K562 (cell line): ENCODE results near the gene TMEM135. TPM values are rescaled to one million over a fixed set of nuclear protein-coding genes. Genes with fewer than 3 reads are reported as not detected.

Experiments used
- ATAC-seq: fragments of 200-7000 bp; cut with Tn5 transposase; 3 replicates; pipeline ENCODE4 v1.9.1; 2020; ENCODE audit warnings: moderate library complexity
- BruUV-seq: library from RNA; stranded (reverse); fragments of 400-500 nt; replicated peaks from 2 replicates; lab custom pipeline; 2021; lab: Mats Ljungman, UMichigan
- CTCF ChIA-PET: fragments of 300-600 bp; formaldehyde crosslinking; extraction: SDS; loops from one replicate; lab custom pipeline; 2021; ENCODE audit warnings: low intra/inter-chr PET ratio; lab: Yijun Ruan, JAX
- POLR2A ChIA-PET: fragments of 300-600, 350-650 bp; sonication (Branson Sonifier 250); formaldehyde crosslinking; extraction: SDS; loops from one replicate; lab custom pipeline; 2021; ENCODE audit warnings: antibody characterized with exemption, inconsistent platforms; lab: Yijun Ruan, JAX
- DNase-seq, 4 experiments: peaks; one replicate each; pipeline versions ENCODE4 v3.0.0 to v3.0.0-alpha.2; 2011 to 2018; ENCODE audit warnings: low spot score in 3 of 4, mixed read lengths in 3 of 4; ENCODE audit errors: extremely low read depth in 1 of 4
- FAIRE-seq: peaks from 2 replicates; lab custom pipeline; 2011; peaks lifted over from hg19 to GRCh38; lab: Jason Lieb, UNC
- H2AFZ ChIP-seq: 2 replicates; pipeline ENCODE4 v1.6.0; 2011; ENCODE audit warnings: low read depth, low read length, control low read depth, inconsistent platforms
- H3K27ac ChIP-seq: fragments of 200-600 bp; 3 replicates; pipeline ENCODE4 v1.8.0; 2011; ENCODE audit warnings: low read depth, mild to moderate bottlenecking, control low read depth, inconsistent platforms, low read length, moderate library complexity, mixed read lengths; ENCODE audit errors: extremely low read depth
- H3K27me3 ChIP-seq, 2 experiments: fragments of 300-600 bp in 1 of 2; 2 replicates in 1 of 2; 3 replicates in 1 of 2; pipeline versions ENCODE4 v1.6.0 to v1.8.0; 2011; ENCODE audit warnings: inconsistent platforms in 2 of 2, low read length in 2 of 2, mild to moderate bottlenecking in 1 of 2, mixed read lengths in 1 of 2, moderate library complexity in 1 of 2; ENCODE audit not compliant: control insufficient read depth in 2 of 2, insufficient read depth in 2 of 2
- H3K36me3 ChIP-seq: fragments of 300-600 bp; 3 replicates; pipeline ENCODE4 v1.8.0; 2011; ENCODE audit warnings: mild to moderate bottlenecking, low read length, inconsistent platforms; ENCODE audit not compliant: control insufficient read depth, insufficient read depth
- H3K4me1 ChIP-seq, 2 experiments: fragments of 200-600 bp in 1 of 2; replicated peaks in 1 of 2; 2 replicates in 1 of 2; 3 replicates in 1 of 2; pipeline versions ENCODE4 v1.5.1 to v1.8.0; 2011; ENCODE audit warnings: inconsistent platforms in 2 of 2, low read length in 2 of 2, mild to moderate bottlenecking in 1 of 2, mixed read lengths in 1 of 2, moderate library complexity in 1 of 2; ENCODE audit not compliant: control insufficient read depth in 2 of 2, insufficient read depth in 2 of 2
- H3K4me2 ChIP-seq: 2 replicates; pipeline ENCODE4 v1.6.1; 2011; ENCODE audit warnings: low read length, control low read depth, inconsistent platforms, mixed read lengths; ENCODE audit not compliant: insufficient read depth
- H3K4me3 ChIP-seq: fragments of 200-600 bp; sonication (generic), shearing (Covaris generic); 2 replicates; pipeline ENCODE4 v1.5.1; 2016; ENCODE audit warnings: control low read depth, inconsistent platforms
- H3K79me2 ChIP-seq: fragments of 200-600 bp; 3 replicates; pipeline ENCODE4 v1.8.0; 2011; ENCODE audit warnings: low read length, inconsistent platforms; ENCODE audit not compliant: control insufficient read depth, insufficient read depth
- H3K9ac ChIP-seq, 2 experiments: 2 replicates each; pipeline versions ENCODE4 v1.6.0 to v1.6.1; 2011; ENCODE audit warnings: low read depth in 2 of 2, low read length in 2 of 2, control low read depth in 1 of 2, inconsistent platforms in 1 of 2, mild to moderate bottlenecking in 1 of 2, mixed read lengths in 1 of 2; ENCODE audit not compliant: insufficient read depth in 1 of 2
- H3K9me1 ChIP-seq: one replicate; pipeline ENCODE4 v1.6.0; 2011; ENCODE audit warnings: inconsistent platforms, mild to moderate bottlenecking, low read length, moderate library complexity; ENCODE audit not compliant: control insufficient read depth, insufficient read depth
- H3K9me3 ChIP-seq: replicated peaks from 2 replicates; pipeline ENCODE4 v1.5.1; 2011; ENCODE audit warnings: low read depth, low read length, inconsistent platforms; ENCODE audit not compliant: control insufficient read depth, insufficient read depth
- H4K20me1 ChIP-seq: replicated peaks from 2 replicates; pipeline ENCODE4 v1.6.1; 2011; ENCODE audit warnings: low read length, inconsistent platforms, mixed read lengths; ENCODE audit not compliant: control insufficient read depth, insufficient read depth
- BCOR ChIP-seq: fragments of 450-650 bp; IDR thresholded peaks from 2 replicates; pipeline ENCODE4 v1.6.1; 2016
- BDP1 ChIP-seq: IDR thresholded peaks from 3 replicates; pipeline ENCODE4 v1.6.1; 2011; ENCODE audit not compliant: insufficient read length, insufficient read depth
- CBFA2T3 ChIP-seq: fragments of 450-650 bp; IDR thresholded peaks from 2 replicates; pipeline ENCODE4 v1.6.1; 2017
- DDX20 ChIP-seq: fragments of 450-650 bp; IDR thresholded peaks from 2 replicates; pipeline ENCODE4 v1.6.1; 2016; ENCODE audit warnings: missing genetic modification characterization, low read depth, mild to moderate bottlenecking, missing compliant biosample characterization, moderate library complexity
- FOXK2 ChIP-seq, 2 experiments: fragments of 450-650 bp; IDR thresholded peaks in 1 of 2; conservative IDR thresholded peaks in 1 of 2; 2 replicates each; pipeline ENCODE4 v1.6.1; 2016; ENCODE audit warnings: low read depth in 2 of 2, mild to moderate bottlenecking in 1 of 2
- GATAD2A ChIP-seq: fragments of 450-650 bp; IDR thresholded peaks from 2 replicates; pipeline ENCODE4 v1.6.1; 2017
- HDGF ChIP-seq: fragments of 450-650 bp; IDR thresholded peaks from 2 replicates; pipeline ENCODE4 v1.6.1; 2016
- HOXB6 ChIP-seq: fragments of 250-450 bp; sonication (Bioruptor Pico); IDR thresholded peaks from 2 replicates; pipeline ENCODE4 v1.5.1; 2022; ENCODE audit warnings: mild to moderate bottlenecking, borderline replicate concordance
- LARP7 ChIP-seq: fragments of 450-650 bp; IDR thresholded peaks from 2 replicates; pipeline ENCODE4 v1.6.1; 2016
- MBD2 ChIP-seq: sonication (generic); IDR thresholded peaks from 2 replicates; pipeline ENCODE4 v1.6.1; 2016; ENCODE audit warnings: low read depth, borderline replicate concordance
- MCM3 ChIP-seq: fragments of 450-650 bp; IDR thresholded peaks from 2 replicates; pipeline ENCODE4 v1.6.1; 2016
- SMARCA4 ChIP-seq: fragments of 450-650 bp; IDR thresholded peaks from 2 replicates; pipeline ENCODE4 v1.6.1; 2016
- SPI1 ChIP-seq: IDR thresholded peaks from 2 replicates; pipeline ENCODE4 v1.6.1; 2011; ENCODE audit warnings: low read depth, low read length, control low read depth, borderline replicate concordance
- ZNF644 ChIP-seq: fragments of 200-800 bp; sonication (Bioruptor generic); IDR thresholded peaks from 2 replicates; pipeline ENCODE4 v1.6.1; 2016; ENCODE audit warnings: low read depth, missing genetic modification characterization, missing compliant biosample characterization
- ZNF696 ChIP-seq: fragments of 250-450 bp; sonication (Bioruptor Pico); conservative IDR thresholded peaks from 2 replicates; pipeline ENCODE4 v1.4.0; 2020; ENCODE audit warnings: mild to moderate bottlenecking, moderate library complexity
- WGBS: fragments of 100-300 bp; shearing (Covaris generic); methylation state at CpG from one replicate; pipeline ENCODE4 v1.1.6; 2016; ENCODE audit warnings: low coverage, mixed read lengths; ENCODE audit not compliant: insufficient coverage; ENCODE audit errors: missing lambda C conversion rate; 5-methylcytosine and 5-hydroxymethylcytosine counted together
- in situ Hi-C: fragments of 300-500 bp; cut with MboI; formaldehyde crosslinking; loops from 4 replicates; pipeline ENCODE4 v1.15.0; 2018; ENCODE audit warnings: inconsistent platforms, mixed read lengths
- intact Hi-C: fragments of 100-400 bp; cut with micrococcal nuclease; formaldehyde crosslinking; loops from 2 replicates; pipeline ENCODE4 v1.14.2; 2022
- polyA plus RNA-seq, 8 experiments: library from polyadenylated mRNA; depleted of rRNA in 4 of 8; stranded (reverse) in 5 of 8; unstranded in 3 of 8; fragments of >200 nt; fragmentation: Nextera tagmentation in 2 of 8; fragmentation: Illumina TruSeq in 1 of 8; extraction: Ambion mirVana in 2 of 8; extraction: Trizol in 1 of 8; gene quantifications; 2 replicates each; pipeline versions ENCODE4 v1.2.1 to v1.2.3, GENCODE V29; 2011 to 2014; ENCODE audit warnings: inconsistent platforms in 1 of 8, missing spikeins in 1 of 8
- total RNA-seq, 7 experiments: library from RNA; depleted of rRNA in 6 of 7; stranded (reverse); fragments of >200 nt in 6 of 7; fragmentation: Illumina TruSeq in 2 of 7; extraction: Trizol in 2 of 7; gene quantifications; 2 replicates each; pipeline versions ENCODE4 v1.2.1 to v1.2.3, GENCODE V29; 2011 to 2021; ENCODE audit warnings: low replicate concordance in 1 of 7
- TF ChIP-seq, protein P1 (sequence below), 3 experiments: fragments of 200-800 bp in 1 of 3; fragments of 250-450 bp in 1 of 3; fragments of 450-650 bp in 1 of 3; sonication (Bioruptor Pico) in 1 of 3; sonication (Bioruptor generic) in 1 of 3; formaldehyde crosslinking in 1 of 3; IDR thresholded peaks; 2 replicates each; pipeline versions ENCODE4 v1.6.1 to v1.8.0; 2016 to 2022; ENCODE audit warnings: mild to moderate bottlenecking in 2 of 3, missing genetic modification characterization in 2 of 3, missing compliant biosample characterization in 1 of 3, moderate library complexity in 1 of 3
- TF ChIP-seq, protein P2 (sequence below): sonication (generic); formaldehyde crosslinking; IDR thresholded peaks from 2 replicates; pipeline ENCODE4 v1.9.0; 2022; ENCODE audit warnings: mild to moderate bottlenecking, missing genetic modification reagents

Gene TMEM135
- total and polyA plus RNA-seq, 9 of the 15 experiments (the other 6 are each of a cell fraction or from before 2014, with no cell fraction given): 17.3 to 53.6 (median 24.9) TPM

DNA sequence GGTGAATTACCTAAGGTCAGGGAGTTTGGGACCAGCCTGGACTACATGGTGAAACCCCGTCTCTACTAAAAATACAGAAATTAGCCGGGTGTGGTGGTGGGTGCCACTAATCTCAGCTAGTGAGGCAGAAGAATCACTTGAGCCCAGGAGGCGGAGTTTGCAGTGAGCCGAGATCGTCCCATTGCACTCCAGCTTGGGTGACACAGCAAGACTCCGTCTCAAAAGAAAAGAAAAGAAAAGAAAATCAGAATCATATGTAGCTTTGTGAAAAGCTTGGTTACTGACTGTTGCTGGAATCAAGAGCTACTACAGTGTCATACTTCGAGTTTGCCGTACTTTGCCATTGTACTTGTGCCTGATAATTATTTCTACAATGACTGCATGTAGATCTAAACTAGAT, 4.2 kb upstream of the TMEM135 start (continued):
- TF ChIP-seq HDGF: no peak
- no peak for TF ChIP-seq HOXB6 (CRISPR knock-in tag)
- TF ChIP-seq BDP1: no peak
- no peak for TF ChIP-seq LARP7
- no peak for TF ChIP-seq ZNF644 (tag)

DNA sequence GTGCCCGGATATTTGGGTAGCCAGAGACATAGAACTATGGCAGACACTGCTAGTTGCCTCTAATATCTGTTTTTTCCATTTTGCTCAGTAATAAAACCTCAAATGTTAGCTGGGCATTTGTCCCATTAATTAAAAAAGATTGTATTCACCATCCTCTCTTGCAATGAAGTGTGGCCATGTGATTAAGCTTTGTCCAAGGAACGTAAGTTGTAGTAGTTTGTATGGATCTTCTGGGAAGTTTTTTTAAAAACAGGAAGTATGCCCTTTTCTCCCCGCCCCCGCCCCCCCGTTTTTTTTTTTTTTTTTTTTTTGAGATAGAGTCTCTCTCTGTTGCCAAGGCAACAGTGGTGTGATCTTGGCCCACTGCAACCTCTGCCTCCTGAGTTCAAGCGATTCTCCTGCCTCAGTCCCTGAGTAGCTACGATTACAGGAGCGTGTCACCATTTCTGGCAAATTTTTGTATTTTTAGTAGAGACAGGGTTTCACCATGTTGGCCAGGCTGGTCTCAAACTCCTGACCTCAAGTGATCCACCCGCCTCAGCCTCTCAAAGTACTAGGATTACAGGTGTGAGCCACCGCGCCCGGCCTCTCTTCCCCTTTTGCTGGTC, 1.7 kb upstream of the TMEM135 start:
- FAIRE-seq (no peak), DNase-seq (peak; percentile 36 to 83 (median 42)), ATAC-seq (no peak)
- H3K36me3 ChIP-seq: 0 out of 3 replicates have a peak, but pooled peaks cover 5% of the 10 kb centered on the region
- no peaks in the 10 kb centered on the region for H3K9me3 ChIP-seq
- H3K4me2 ChIP-seq: peak overlapping the region; percentile 84
- WGBS: 15% methylated on average over 9 of the region's 12 CpGs
- in situ Hi-C loops (no loop called here), intact Hi-C loops (loop anchor here (2.0 to 5.0 kb wide), 2 partner anchors 84 to 97 kb away; no protein-coding TSS in a partner anchor)
- no peaks in the 10 kb centered on the region for H4K20me1 ChIP-seq
- H2AFZ ChIP-seq: peak overlapping the region; percentile 95
- H3K4me3 ChIP-seq: no peak overlapping the region
- H3K4me1 ChIP-seq: peaks cover 10 to 23% of the 10 kb centered on the region in 2 experiments
- H3K9ac ChIP-seq: peak overlapping the region in 1 of 2 experiments; percentile 90; a peak in 3 of 4 replicates
- no TSS peak for BruUV-seq
- no peaks in the 10 kb centered on the region for H3K27me3 ChIP-seq
- H3K79me2 ChIP-seq: peaks cover 35% of the 10 kb centered on the region
- no peaks in the 10 kb centered on the region for H3K9me1 ChIP-seq
- ChIA-PET CTCF (no interaction called here), POLR2A (interaction anchor here (1.2 to 1.8 kb wide), 2 partner anchors 9 to 20 kb away, joined by 3 to 4 read pairs; no protein-coding TSS in a partner anchor)
- peak overlapping the region; percentile 92 for H3K27ac ChIP-seq
- TF ChIP-seq FOXK2 (conservative IDR thresholded peaks at IDR 0.05 in 1 of 2, IDR thresholded peaks at IDR 0.05 in 1 of 2; ENCODE audit: low read depth in 2 of 2) (0 out of 4 replicates have a peak, but pooled peaks have one; percentile 6 to 42), SPI1 (peak; percentile 33; the same call in 1 of the 2 replicates), BCOR (no peak), CBFA2T3 (peak; percentile 30), ZNF696 (CRISPR knock-in tag) (no peak), SMARCA4 (no peak), MCM3 (no peak), GATAD2A (no peak), DDX20 (tag) (no peak), MBD2 (0 out of 2 replicates have a peak, but pooled peaks have one; percentile 21)
- TF ChIP-seq, protein P1, sequence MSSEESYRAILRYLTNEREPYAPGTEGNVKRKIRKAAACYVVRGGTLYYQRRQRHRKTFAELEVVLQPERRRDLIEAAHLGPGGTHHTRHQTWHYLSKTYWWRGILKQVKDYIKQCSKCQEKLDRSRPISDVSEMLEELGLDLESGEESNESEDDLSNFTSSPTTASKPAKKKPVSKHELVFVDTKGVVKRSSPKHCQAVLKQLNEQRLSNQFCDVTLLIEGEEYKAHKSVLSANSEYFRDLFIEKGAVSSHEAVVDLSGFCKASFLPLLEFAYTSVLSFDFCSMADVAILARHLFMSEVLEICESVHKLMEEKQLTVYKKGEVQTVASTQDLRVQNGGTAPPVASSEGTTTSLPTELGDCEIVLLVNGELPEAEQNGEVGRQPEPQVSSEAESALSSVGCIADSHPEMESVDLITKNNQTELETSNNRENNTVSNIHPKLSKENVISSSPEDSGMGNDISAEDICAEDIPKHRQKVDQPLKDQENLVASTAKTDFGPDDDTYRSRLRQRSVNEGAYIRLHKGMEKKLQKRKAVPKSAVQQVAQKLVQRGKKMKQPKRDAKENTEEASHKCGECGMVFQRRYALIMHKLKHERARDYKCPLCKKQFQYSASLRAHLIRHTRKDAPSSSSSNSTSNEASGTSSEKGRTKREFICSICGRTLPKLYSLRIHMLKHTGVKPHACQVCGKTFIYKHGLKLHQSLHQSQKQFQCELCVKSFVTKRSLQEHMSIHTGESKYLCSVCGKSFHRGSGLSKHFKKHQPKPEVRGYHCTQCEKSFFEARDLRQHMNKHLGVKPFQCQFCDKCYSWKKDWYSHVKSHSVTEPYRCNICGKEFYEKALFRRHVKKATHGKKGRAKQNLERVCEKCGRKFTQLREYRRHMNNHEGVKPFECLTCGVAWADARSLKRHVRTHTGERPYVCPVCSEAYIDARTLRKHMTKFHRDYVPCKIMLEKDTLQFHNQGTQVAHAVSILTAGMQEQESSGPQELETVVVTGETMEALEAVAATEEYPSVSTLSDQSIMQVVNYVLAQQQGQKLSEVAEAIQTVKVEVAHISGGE (CRISPR knock-in tag; IDR thresholded peaks at IDR 0.05): 0 out of 6 replicates have a peak, but pooled peaks of 1 of the 3 experiments have one; percentile 40
- TF ChIP-seq, protein P2, sequence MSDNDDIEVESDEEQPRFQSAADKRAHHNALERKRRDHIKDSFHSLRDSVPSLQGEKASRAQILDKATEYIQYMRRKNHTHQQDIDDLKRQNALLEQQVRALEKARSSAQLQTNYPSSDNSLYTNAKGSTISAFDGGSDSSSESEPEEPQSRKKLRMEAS (CRISPR knock-in tag): no peak
